ENCODE data around the gene SEMA5B.

Gene SEMA5B

GRCh38 chr3:122992133-122992532 is 35.4 kb downstream of the SEMA5B start:
- DNase-seq = no peak

GRCh38 chr3:122991236-122991985 is 36.2 kb downstream of the SEMA5B start:
- DNase-seq = no peak

GRCh38 chr3:122989856-122990575 is 37.5 kb downstream of the SEMA5B start:
- DNase-seq = no peak

GRCh38 chr3:122988508-122988907 is 39.1 kb downstream of the SEMA5B start:
- no peak for DNase-seq

DNA sequence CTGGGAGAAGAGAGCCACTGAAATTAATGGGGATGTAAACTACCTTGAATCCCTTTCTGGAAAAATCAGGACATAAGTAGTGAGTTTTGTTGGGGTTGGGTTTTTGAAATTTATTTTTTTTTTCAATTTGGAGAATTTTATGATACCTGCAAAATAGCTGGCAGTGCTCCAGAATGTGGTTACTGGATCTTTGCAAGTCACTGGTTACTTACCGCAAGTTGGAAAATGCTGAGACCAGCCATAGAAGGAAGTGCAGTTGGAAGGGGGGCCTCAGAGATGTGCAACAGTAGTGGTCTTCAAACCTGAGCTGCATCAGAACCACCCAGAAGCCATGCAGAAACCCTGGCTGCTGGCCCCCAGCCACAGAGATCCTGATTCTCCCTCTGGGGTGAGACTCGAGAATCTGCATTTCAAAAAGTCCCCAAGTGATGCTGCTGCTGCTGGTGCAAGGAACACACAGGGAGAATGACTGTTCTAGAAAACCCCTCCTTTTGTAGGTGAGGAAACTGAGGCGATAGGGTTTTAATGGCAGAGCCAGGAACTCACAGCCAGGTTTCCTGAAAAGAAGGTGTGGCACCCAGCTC is 39.7 kb downstream of the SEMA5B start:
- DNase-seq = no peak

DNA sequence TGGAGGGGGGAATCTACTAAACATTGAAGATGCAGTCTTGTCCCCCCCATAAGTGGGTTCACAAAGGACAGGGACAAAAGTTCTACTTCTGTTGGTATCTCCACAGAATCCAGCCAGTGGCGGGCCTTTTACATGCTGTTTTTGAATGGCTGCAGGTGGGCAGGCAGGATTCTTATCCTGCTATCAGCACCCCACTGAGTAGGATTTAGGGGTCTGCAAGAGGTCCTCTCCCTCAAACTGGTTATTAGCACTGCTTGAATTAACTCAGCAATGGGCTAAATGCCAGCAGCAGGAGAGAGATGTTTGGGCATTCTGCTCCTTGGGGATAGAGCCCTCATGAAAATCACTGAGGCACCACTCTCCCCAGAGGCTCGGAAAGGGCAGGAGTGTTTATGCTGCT is 40.3 kb downstream of the SEMA5B start:
- no peak for DNase-seq

GRCh38 chr3:122986693-122987179 is 40.8 kb downstream of the SEMA5B start:
- no peak for DNase-seq

DNA sequence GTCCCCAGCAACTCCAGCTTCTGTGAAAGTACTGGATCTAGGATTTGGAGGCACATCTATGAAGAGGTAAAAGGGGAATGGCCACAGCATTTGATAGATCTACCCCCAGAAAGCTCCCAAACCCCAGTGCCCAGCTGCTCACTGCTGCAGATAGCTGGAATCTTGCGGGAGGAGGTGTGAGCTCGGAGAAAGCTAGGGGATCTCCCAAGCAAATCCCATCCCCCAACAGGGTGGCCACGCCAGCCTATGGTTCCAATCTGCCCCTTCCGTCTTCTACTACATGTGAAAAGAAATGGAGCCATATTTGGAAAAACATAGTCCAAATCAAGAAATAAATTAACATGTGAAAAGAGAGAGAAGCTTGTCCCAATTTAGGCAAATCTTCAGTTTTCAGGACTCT is 42.0 kb downstream of the SEMA5B start:
- DNase-seq = no peak

DNA sequence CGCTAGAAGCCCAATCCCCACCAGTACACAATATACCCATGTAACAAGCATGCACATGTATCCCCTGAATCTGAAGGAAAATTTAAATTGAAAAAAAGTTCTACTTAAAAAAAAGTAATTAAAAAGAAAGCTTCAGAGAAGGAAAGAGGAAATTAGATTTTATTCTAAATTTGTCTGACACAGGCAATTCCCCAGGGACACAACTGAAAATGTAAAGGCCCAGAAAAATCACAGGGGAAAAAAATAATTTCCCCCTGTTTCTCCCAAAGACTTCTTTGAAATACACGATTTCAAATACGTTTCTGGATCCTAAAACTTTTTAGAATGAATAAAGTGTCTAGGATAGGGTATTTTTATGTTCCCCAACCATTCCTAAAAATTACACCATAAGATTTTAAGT is 42.9 kb downstream of the SEMA5B start:
- no peak for DNase-seq

DNA sequence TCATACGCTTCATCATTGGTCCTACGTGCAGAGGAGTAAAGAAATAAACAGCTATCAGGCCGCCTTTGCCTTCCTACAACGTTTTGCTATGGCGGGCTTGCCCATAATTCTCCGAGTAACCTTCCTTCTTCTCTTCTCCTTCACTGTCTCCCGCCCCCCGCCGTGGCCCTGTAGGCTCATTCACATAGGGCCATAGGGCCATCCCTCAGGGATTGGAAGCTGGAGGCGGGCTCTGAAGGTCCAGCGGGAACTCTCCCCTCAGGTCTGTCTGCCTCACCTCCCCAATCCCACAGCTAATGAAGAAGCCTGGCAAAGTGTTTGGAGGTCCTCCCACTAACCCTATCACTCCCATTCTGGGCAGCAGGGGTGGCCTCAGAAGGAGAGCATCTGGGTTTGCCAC is 43.6 kb downstream of the SEMA5B start:
- no peak for DNase-seq

DNA sequence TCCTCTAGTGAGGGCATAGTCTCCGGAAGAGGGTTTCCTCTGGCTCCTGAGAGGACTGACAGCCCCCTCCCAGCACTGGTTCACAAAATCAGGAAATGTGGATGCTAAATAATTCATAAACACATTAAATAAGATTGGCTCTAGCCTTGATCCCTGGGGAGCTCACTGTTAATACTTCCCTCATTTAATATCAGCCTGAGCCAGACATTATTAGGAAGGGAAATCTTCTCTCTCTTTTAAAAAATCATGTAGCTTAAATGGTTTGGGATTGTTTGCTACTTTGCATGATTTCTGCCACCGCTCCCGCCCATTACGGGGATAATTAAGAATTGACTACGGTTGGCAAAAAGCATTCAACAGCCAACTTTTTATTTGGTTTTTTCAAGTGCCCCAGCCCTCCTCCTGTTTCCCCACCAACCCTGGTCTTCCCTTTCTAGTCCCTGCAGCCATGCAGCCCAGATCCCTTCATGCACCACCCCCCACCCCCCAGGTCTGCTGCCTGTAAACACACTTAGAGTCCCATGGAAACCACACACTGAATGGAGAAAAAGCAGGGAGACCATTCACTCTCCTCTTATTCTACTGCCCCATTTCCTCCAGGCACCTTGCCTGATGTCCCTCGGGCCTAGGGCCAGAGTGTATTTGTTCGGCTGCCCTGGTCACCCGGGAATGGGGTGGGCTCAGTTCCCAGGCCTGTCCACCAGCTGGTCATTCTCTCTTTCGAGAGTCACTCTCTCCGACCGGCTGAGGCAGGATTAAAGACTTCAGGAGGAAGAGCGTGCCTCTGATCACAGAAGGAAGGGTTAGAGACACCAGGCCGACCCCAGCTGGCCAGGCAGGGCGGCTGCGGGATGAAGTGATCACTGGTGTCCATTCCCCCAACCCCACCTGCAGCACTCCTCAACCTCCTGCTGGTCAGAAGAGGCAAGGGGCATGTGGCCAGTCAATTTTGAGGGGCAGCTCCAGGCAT is 45.1 kb downstream of the SEMA5B start:
- DNase-seq = no peak

- no peak for DNase-seq
These were observed 48.4 kb downstream of the SEMA5B start for GRCh38 chr3:122979211-122979610.

GRCh38 chr3:122978569-122978968 is 49.0 kb downstream of the SEMA5B start:
- no peak for DNase-seq

GRCh38 chr3:122977746-122978466 is 49.7 kb downstream of the SEMA5B start:
- DNase-seq = no peak

- DNase-seq = no peak
These were observed 51.7 kb downstream of the SEMA5B start for GRCh38 chr3:122975924-122976293.

DNA sequence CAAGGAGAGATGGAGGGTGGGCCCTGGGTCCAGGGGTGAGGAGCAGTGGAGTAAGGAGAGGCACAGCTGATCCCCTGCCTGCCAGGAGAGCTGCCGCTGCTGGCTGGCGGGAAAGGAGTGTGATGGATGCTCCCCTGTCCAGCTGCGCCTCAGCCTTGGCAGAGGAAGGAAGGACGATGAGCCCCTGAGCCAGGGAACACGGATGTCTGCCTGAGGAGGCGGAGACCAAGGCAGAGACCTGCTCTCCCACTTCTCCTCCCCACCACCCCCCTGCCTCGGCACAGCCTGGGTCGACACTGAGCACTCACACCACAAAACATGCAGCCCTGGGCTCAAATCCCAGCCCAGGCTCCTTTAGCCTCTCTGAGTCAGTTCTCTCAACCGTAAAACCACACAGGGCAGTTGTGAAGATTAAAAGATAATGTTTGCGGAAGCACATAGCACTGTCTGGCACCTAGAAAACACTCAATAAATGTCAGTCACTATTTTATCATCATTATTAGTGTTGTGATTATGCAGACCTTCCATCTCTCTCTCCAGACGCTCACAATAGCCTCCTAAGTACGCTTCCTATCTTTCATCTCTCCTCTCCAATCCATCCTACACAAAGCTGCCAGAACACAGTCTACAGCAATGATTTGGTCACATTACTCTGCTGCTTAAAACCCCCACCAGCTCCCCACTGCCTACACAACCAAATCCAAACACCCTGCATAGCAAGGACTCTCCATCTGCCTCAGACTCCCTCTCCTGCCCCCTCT is 52.2 kb downstream of the SEMA5B start:
- no peak for DNase-seq

GRCh38 chr3:122974764-122975162 is 52.8 kb downstream of the SEMA5B start:
- DNase-seq = no peak

DNA sequence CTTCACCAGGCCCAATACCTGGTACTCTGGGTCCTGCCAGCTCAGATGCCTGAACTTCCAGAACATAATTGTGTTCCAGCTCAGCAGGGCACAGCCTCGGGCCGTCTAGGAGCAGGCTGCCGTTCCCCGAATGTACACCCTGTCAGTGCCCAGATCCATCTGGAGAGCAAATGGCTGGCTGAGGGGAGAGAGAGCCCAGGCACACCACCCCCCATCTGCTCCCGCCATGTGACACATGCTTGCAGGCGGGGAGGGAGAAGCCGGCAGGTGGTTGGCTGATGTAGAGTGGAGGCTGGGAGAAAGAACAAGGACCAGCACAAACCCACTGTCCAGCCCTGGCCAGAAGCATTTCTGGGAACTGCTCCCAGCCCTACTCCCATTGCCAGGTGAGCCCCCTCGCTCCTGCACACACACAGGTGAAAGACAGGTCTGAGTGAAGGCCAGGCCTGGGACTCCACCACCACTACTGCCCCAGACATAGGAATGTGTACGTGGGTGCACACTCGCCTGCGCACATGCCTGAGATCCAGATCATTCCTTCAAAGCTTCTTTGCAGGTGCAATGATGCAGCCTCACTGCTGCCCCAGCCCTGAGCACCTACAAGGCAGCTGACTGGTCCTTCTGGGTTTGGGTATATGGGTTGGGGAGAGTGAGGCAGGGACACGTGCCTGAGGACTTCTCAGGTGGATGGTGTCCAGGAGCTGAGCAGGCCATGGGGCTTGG is 53.5 kb downstream of the SEMA5B start:
- no peak for DNase-seq

- no peak for DNase-seq
These were observed 55.4 kb downstream of the SEMA5B start for GRCh38 chr3:122972141-122972540.

GRCh38 chr3:122969585-122970469 is 57.7 kb downstream of the SEMA5B start:
- DNase-seq = no peak
